ENCODE data around the gene CPVL.

GRCh38 chr7:28956608-28957063 lies 189.7 kb downstream of the CPVL start:
- no peak for TF ChIP-seq CTCF (IDR thresholded peaks at IDR 0.05; ENCODE audit: low read depth, low read length)
- TF ChIP-seq EZH2phosphoT487 (IDR thresholded peaks at IDR 0.05; ENCODE audit: low read depth), result no peak

Data from OCI-LY3 (cell line).